SU-DHL-6 (cell line): ENCODE results near the gene CRIP2.

Experiments
- H2AFZ ChIP-seq: fragments of 200-600 bp; sonication (generic); 2 replicates; pipeline ENCODE4 v1.6.1; 2014; ENCODE audit warnings: low read depth, mild to moderate bottlenecking, moderate library complexity, mixed read lengths, antibody characterized with exemption, low read length; ENCODE audit not compliant: severe bottlenecking
- H3F3A ChIP-seq: fragments of 200-600 bp; shearing (Covaris generic); 2 replicates; pipeline ENCODE4 v1.6.0; 2016; ENCODE audit warnings: antibody characterized with exemption, mild to moderate bottlenecking; ENCODE audit not compliant: insufficient read depth
- H3K27ac ChIP-seq: fragments of 200-600 bp; sonication (generic); 2 replicates; pipeline ENCODE4 v1.5.1; 2016; ENCODE audit warnings: low read depth, mild to moderate bottlenecking, low read length, moderate library complexity, mixed read lengths
- H3K27me3 ChIP-seq: fragments of 200-600 bp; sonication (generic), shearing (Covaris generic); 2 replicates; pipeline ENCODE4 v1.6.0; 2014; ENCODE audit warnings: mild to moderate bottlenecking, low read length
- H3K36me3 ChIP-seq: fragments of 200-600 bp; sonication (generic); 2 replicates; pipeline ENCODE4 v1.6.1; 2014; ENCODE audit warnings: mild to moderate bottlenecking, low read length, mixed read lengths
- H3K4me2 ChIP-seq: fragments of 300-600, 200-600 bp; shearing (Covaris generic), sonication (generic); 2 replicates; pipeline ENCODE4 v1.6.0; 2014; ENCODE audit warnings: low read length, low read depth, mild to moderate bottlenecking; ENCODE audit not compliant: poor library complexity, severe bottlenecking
- H3K4me3 ChIP-seq: fragments of 200-600 bp; sonication (generic); 2 replicates; pipeline ENCODE4 v1.5.1; 2014; ENCODE audit warnings: antibody characterized with exemption, low read length, mild to moderate bottlenecking, mixed read lengths; ENCODE audit not compliant: insufficient read depth, poor library complexity, severe bottlenecking
- H3K79me2 ChIP-seq: fragments of 200-600 bp; sonication (generic); 2 replicates; pipeline ENCODE4 v1.6.1; 2014; ENCODE audit warnings: mild to moderate bottlenecking, low read length, moderate library complexity; ENCODE audit not compliant: insufficient read depth
- H3K9ac ChIP-seq: fragments of 200-600 bp; sonication (generic); 2 replicates; pipeline ENCODE4 v1.7.0; 2014; ENCODE audit warnings: mild to moderate bottlenecking, low read length
- H3K9me2 ChIP-seq: fragments of 200-600 bp; sonication (generic); replicated peaks from 2 replicates; pipeline ENCODE4 v1.6.1; 2014; ENCODE audit warnings: low read length; ENCODE audit not compliant: insufficient read depth
- H3K9me3 ChIP-seq: fragments of 200-600 bp; sonication (generic); 2 replicates; pipeline ENCODE4 v1.6.1; 2014; ENCODE audit warnings: low read length, mixed read lengths; ENCODE audit not compliant: insufficient read depth
- H4K20me1 ChIP-seq: fragments of 200-600 bp; sonication (generic); 2 replicates; pipeline ENCODE4 v1.6.1; 2014; ENCODE audit warnings: low read depth, mild to moderate bottlenecking, antibody characterized with exemption, low read length, moderate library complexity, mixed read lengths
- EZH2phosphoT487 ChIP-seq: fragments of 200-600 bp; sonication (generic), shearing (Covaris generic); conservative IDR thresholded peaks from 2 replicates; pipeline ENCODE4 v1.6.1; 2018; ENCODE audit warnings: mild to moderate bottlenecking, antibody characterized with exemption, low read length, moderate library complexity, mixed read lengths
- TF ChIP-seq, protein P1 (sequence below): fragments of 200-600 bp; sonication (generic); IDR thresholded peaks from one replicate; pipeline ENCODE4 v1.5.1; 2017; ENCODE audit warnings: antibody characterized with exemption, mild to moderate bottlenecking, low read length, moderate library complexity; ENCODE audit not compliant: insufficient read depth, poor library complexity, severe bottlenecking

CRIP2 gene

GRCh38 chr14:105471297-105471821 lies 3.3 kb upstream of the CRIP2 start:
- Histone ChIP-seq H3K36me3 (no peaks in the 10 kb centered on the region), H3K79me2 (no peaks in the 10 kb centered on the region), H3K9me3 (no peaks in the 10 kb centered on the region), H3K9ac (no peak overlapping the region), H3K9me2 (no peaks in the 10 kb centered on the region), H2AFZ (no peak overlapping the region), H4K20me1 (no peaks in the 10 kb centered on the region), H3K27ac (no peak overlapping the region), H3K4me2 (no peak overlapping the region), H3F3A (peaks cover 5% of the 10 kb centered on the region), H3K4me3 (no peak overlapping the region), H3K27me3 (no peaks in the 10 kb centered on the region)
- TF ChIP-seq, protein P1, sequence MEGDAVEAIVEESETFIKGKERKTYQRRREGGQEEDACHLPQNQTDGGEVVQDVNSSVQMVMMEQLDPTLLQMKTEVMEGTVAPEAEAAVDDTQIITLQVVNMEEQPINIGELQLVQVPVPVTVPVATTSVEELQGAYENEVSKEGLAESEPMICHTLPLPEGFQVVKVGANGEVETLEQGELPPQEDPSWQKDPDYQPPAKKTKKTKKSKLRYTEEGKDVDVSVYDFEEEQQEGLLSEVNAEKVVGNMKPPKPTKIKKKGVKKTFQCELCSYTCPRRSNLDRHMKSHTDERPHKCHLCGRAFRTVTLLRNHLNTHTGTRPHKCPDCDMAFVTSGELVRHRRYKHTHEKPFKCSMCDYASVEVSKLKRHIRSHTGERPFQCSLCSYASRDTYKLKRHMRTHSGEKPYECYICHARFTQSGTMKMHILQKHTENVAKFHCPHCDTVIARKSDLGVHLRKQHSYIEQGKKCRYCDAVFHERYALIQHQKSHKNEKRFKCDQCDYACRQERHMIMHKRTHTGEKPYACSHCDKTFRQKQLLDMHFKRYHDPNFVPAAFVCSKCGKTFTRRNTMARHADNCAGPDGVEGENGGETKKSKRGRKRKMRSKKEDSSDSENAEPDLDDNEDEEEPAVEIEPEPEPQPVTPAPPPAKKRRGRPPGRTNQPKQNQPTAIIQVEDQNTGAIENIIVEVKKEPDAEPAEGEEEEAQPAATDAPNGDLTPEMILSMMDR, result no peak

DNA sequence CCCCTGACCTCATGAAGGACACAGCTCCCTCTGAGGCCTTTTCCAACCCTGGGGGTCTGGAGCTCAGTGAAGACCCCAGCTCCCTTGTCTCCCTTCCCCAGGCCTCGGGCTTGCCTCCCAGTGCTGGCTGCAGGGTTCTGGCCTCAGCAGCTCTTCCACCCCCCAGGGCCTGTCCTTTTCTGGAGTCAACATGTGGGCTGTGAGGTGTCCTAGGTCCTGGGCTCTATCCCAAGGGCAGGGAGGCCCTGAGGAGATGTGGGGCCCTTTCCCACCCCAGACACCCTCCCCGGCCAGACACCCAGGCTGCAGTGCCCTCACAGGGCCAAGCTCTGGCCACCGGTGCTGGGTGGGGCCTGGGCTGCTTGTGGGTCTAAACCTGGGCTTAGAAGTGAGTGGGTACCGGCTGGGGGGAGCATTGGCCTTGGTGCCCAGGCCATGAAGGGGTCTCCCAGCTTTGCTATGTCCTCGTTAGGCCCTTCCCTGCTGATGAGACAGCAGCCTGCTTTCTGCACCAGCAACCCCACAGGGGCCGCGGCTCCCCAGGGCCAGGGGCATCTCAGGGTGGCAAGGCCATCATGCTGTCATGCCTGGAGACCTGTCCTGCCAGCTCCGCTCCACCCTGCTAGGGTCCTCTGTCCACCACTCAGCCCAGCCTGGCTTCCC lies 2.7 kb upstream of the CRIP2 start:
- H4K20me1 ChIP-seq, result no peaks in the 10 kb centered on the region
- H3K9me3 ChIP-seq, result no peaks in the 10 kb centered on the region
- H3K9ac ChIP-seq, result no peak overlapping the region
- H3K27me3 ChIP-seq, result no peaks in the 10 kb centered on the region
- H3K27ac ChIP-seq, result no peak overlapping the region
- H3K79me2 ChIP-seq, result no peaks in the 10 kb centered on the region
- H3K4me2 ChIP-seq, result no peak overlapping the region
- TF ChIP-seq, protein P1, result no peak
- TF ChIP-seq EZH2phosphoT487, result no peak
- H3K4me3 ChIP-seq, result no peak overlapping the region
- H3K9me2 ChIP-seq, result no peaks in the 10 kb centered on the region
- no peak overlapping the region for H2AFZ ChIP-seq
- no peaks in the 10 kb centered on the region for H3K36me3 ChIP-seq
- peaks cover 5% of the 10 kb centered on the region for H3F3A ChIP-seq

GRCh38 chr14:105472486-105472991 lies 2.1 kb upstream of the CRIP2 start:
- H3K27me3 ChIP-seq, result no peaks in the 10 kb centered on the region
- no peaks in the 10 kb centered on the region for H3K79me2 ChIP-seq
- no peak overlapping the region for H3K4me3 ChIP-seq
- H3K27ac ChIP-seq, result no peak overlapping the region
- peaks cover 5% of the 10 kb centered on the region for H3F3A ChIP-seq
- no peaks in the 10 kb centered on the region for H4K20me1 ChIP-seq
- no peak overlapping the region for H2AFZ ChIP-seq
- TF ChIP-seq, protein P1, result no peak
- TF ChIP-seq EZH2phosphoT487, result no peak
- H3K9me2 ChIP-seq, result no peaks in the 10 kb centered on the region
- no peak overlapping the region for H3K9ac ChIP-seq
- H3K36me3 ChIP-seq, result no peaks in the 10 kb centered on the region
- 0 out of 2 replicates have a peak, but pooled peaks cover 3% of the 10 kb centered on the region for H3K9me3 ChIP-seq
- H3K4me2 ChIP-seq, result no peak overlapping the region
